IMR-90 (cell line): ENCODE measurements around the gene COX17. TPM values are rescaled to one million over a fixed set of nuclear protein-coding genes. Genes with fewer than 3 reads are reported as not detected.

Experiments used
- ATAC-seq: fragments of 200-7000 bp; cut with Tn5 transposase; 2 replicates; pipeline ENCODE4 v1.9.1; 2020; ENCODE audit warnings: low read depth, mild to moderate bottlenecking, moderate library complexity
- BruUV-seq: library from RNA; stranded (reverse); fragments of 400-500 nt; replicated peaks from 2 replicates; lab custom pipeline; 2021; lab: Mats Ljungman, UMichigan
- CTCF ChIA-PET: fragments of 300-600 bp; formaldehyde crosslinking; extraction: SDS; loops from one replicate; lab custom pipeline; 2021; ENCODE audit warnings: antibody characterized with exemption; lab: Yijun Ruan, JAX
- POLR2A ChIA-PET: fragments of 300-600 bp; sonication (Branson Sonifier 250); formaldehyde crosslinking; loops from one replicate; lab custom pipeline; 2022; ENCODE audit warnings: antibody characterized with exemption; ENCODE audit not compliant: unreplicated experiment; lab: Charles Lee
- DNase-seq: peaks from one replicate; pipeline ENCODE4 v3.0.0; 2013
- H2AFZ ChIP-seq: replicated peaks from 2 replicates; pipeline ENCODE3; 2013; ENCODE audit warnings: low read length, mild to moderate bottlenecking; ENCODE audit not compliant: poor library complexity
- H2AK5ac ChIP-seq: 2 replicates; pipeline ENCODE4 v1.6.1; 2013; ENCODE audit warnings: low read depth, low read length, inconsistent platforms
- H2AK9ac ChIP-seq: replicated peaks from 2 replicates; pipeline ENCODE3; 2013; ENCODE audit warnings: mild to moderate bottlenecking, low read depth, low read length, moderate library complexity; ENCODE audit not compliant: poor library complexity
- H2BK120ac ChIP-seq: 2 replicates; pipeline ENCODE4 v1.6.1; 2013; ENCODE audit warnings: low read depth, low read length, inconsistent platforms
- H2BK15ac ChIP-seq: 3 replicates; pipeline ENCODE4 v1.6.1; 2013; ENCODE audit warnings: low read depth, low read length, inconsistent platforms
- H2BK20ac ChIP-seq: 2 replicates; pipeline ENCODE4 v1.6.1; 2013; ENCODE audit warnings: low read depth, mild to moderate bottlenecking, inconsistent platforms, low read length, moderate library complexity
- H2BK5ac ChIP-seq: 2 replicates; pipeline ENCODE4 v1.6.1; 2013; ENCODE audit warnings: mild to moderate bottlenecking, low read depth, low read length, inconsistent platforms; ENCODE audit not compliant: poor library complexity, severe bottlenecking
- H3K14ac ChIP-seq: replicated peaks from 2 replicates; pipeline ENCODE4 v1.6.1; 2013; ENCODE audit warnings: low read depth, low read length, inconsistent platforms
- H3K18ac ChIP-seq: 2 replicates; pipeline ENCODE4 v1.6.1; 2013; ENCODE audit warnings: low read depth, low read length, control low read depth
- H3K23ac ChIP-seq: 2 replicates; pipeline ENCODE4 v1.6.1; 2013; ENCODE audit warnings: low read depth, low read length, inconsistent platforms
- H3K27ac ChIP-seq: 2 replicates; pipeline ENCODE4 v1.5.1; 2013; ENCODE audit warnings: mild to moderate bottlenecking, control low read depth, low read length; ENCODE audit not compliant: insufficient read depth
- H3K27me3 ChIP-seq: 2 replicates; pipeline ENCODE4 v1.6.1; 2013; ENCODE audit warnings: low read length; ENCODE audit not compliant: control insufficient read depth, insufficient read depth
- H3K36me3 ChIP-seq: 2 replicates; pipeline ENCODE4 v1.6.1; 2013; ENCODE audit warnings: low read length, mixed read lengths; ENCODE audit not compliant: control insufficient read depth, insufficient read depth
- H3K4ac ChIP-seq: 2 replicates; pipeline ENCODE4 v1.6.1; 2013; ENCODE audit warnings: low read depth, low read length, inconsistent platforms
- H3K4me1 ChIP-seq: 2 replicates; pipeline ENCODE4 v1.6.1; 2013; ENCODE audit warnings: low read length, mixed read lengths; ENCODE audit not compliant: control insufficient read depth, insufficient read depth
- H3K4me2 ChIP-seq: 2 replicates; pipeline ENCODE4 v1.6.1; 2013; ENCODE audit warnings: low read depth, mild to moderate bottlenecking, control low read depth, low read length, moderate library complexity
- H3K4me3 ChIP-seq: 2 replicates; pipeline ENCODE4 v1.5.1; 2013; ENCODE audit warnings: low read depth, mild to moderate bottlenecking, control low read depth, low read length, moderate library complexity; ENCODE audit not compliant: insufficient read depth
- H3K56ac ChIP-seq: 2 replicates; pipeline ENCODE4 v1.6.1; 2013; ENCODE audit warnings: low read length, inconsistent platforms; ENCODE audit not compliant: insufficient read depth; ENCODE audit errors: extremely low read depth
- H3K79me1 ChIP-seq, 2 experiments: 2 replicates each; pipeline ENCODE4 v1.6.1; 2013; ENCODE audit warnings: low read length in 2 of 2, inconsistent platforms in 1 of 2, low read depth in 1 of 2
- H3K9ac ChIP-seq: 2 replicates; pipeline ENCODE4 v1.6.1; 2013; ENCODE audit warnings: low read depth, low read length, control low read depth
- H3K9me1 ChIP-seq: 2 replicates; pipeline ENCODE4 v1.6.1; 2013; ENCODE audit warnings: low read length, inconsistent platforms; ENCODE audit not compliant: insufficient read depth
- H3K9me3 ChIP-seq: 2 replicates; pipeline ENCODE4 v1.6.1; 2013; ENCODE audit warnings: low read length; ENCODE audit not compliant: control insufficient read depth, insufficient read depth
- H4K20me1 ChIP-seq: 2 replicates; pipeline ENCODE4 v1.6.1; 2013; ENCODE audit warnings: low read length, inconsistent platforms; ENCODE audit not compliant: insufficient read depth
- H4K5ac ChIP-seq: 2 replicates; pipeline ENCODE4 v1.6.1; 2013; ENCODE audit warnings: mild to moderate bottlenecking, low read depth, low read length, control low read depth
- H4K8ac ChIP-seq, 2 experiments: 2 replicates each; pipeline ENCODE4 v1.6.1; 2013; ENCODE audit warnings: low read depth in 2 of 2, low read length in 2 of 2, control low read depth in 1 of 2, inconsistent platforms in 1 of 2
- H4K91ac ChIP-seq: 2 replicates; pipeline ENCODE4 v1.6.1; 2013; ENCODE audit warnings: low read depth, low read length, inconsistent platforms; ENCODE audit not compliant: insufficient read depth
- BHLHE40 ChIP-seq: fragments of 150-350 bp; IDR thresholded peaks from 2 replicates; pipeline ENCODE4 v1.6.1; 2016; ENCODE audit warnings: mild to moderate bottlenecking, low read depth, low read length
- ELK1 ChIP-seq: fragments of 150-350 bp; IDR thresholded peaks from 2 replicates; pipeline ENCODE4 v1.6.1; 2016; ENCODE audit warnings: low read depth, mild to moderate bottlenecking, low read length, moderate library complexity, borderline replicate concordance
- FOS ChIP-seq: fragments of 150-350 bp; IDR thresholded peaks from 2 replicates; pipeline ENCODE4 v1.6.1; 2016; ENCODE audit warnings: low read depth, low read length
- MAFK ChIP-seq: IDR thresholded peaks from 2 replicates; pipeline ENCODE4 v1.6.1; 2012; ENCODE audit warnings: low read depth, low read length, improper control_type of control experiment
- MAZ ChIP-seq: IDR thresholded peaks from 2 replicates; pipeline ENCODE4 v1.6.1; 2012; ENCODE audit warnings: low read depth, mild to moderate bottlenecking, low read length, improper control_type of control experiment, moderate library complexity, borderline replicate concordance
- MXI1 ChIP-seq: IDR thresholded peaks from 2 replicates; pipeline ENCODE4 v1.6.1; 2012; ENCODE audit warnings: low read depth, mild to moderate bottlenecking, low read length, moderate library complexity, borderline replicate concordance
- NFE2L2 ChIP-seq: fragments of 150-350 bp; IDR thresholded peaks from 2 replicates; pipeline ENCODE4 v1.6.1; 2016; ENCODE audit warnings: low read depth, mild to moderate bottlenecking, low read length
- POLR2A ChIP-seq: IDR thresholded peaks from 2 replicates; pipeline ENCODE4 v1.6.1; 2012; ENCODE audit warnings: mild to moderate bottlenecking, low read depth, low read length
- RAD21 ChIP-seq: IDR thresholded peaks from 2 replicates; pipeline ENCODE4 v1.6.1; 2012; ENCODE audit warnings: low read length, improper control_type of control experiment
- RFX5 ChIP-seq: IDR thresholded peaks from 2 replicates; pipeline ENCODE4 v1.8.0; 2012; ENCODE audit warnings: low read depth, mild to moderate bottlenecking, low read length, moderate library complexity
- SMC3 ChIP-seq: fragments of 150-350 bp; IDR thresholded peaks from 2 replicates; pipeline ENCODE4 v1.6.1; 2016; ENCODE audit warnings: low read depth, mild to moderate bottlenecking, antibody characterized with exemption, low read length, moderate library complexity
- USF2 ChIP-seq: fragments of 150-350 bp; IDR thresholded peaks from 2 replicates; pipeline ENCODE4 v1.6.1; 2017; ENCODE audit warnings: mild to moderate bottlenecking, antibody characterized with exemption, low read length, low read depth
- WGBS, 2 experiments: methylation state at CpG; one replicate each; pipeline versions ENCODE4 v1.1.5 to v1.1.7; 2013; ENCODE audit warnings: missing lambda C conversion rate in 2 of 2; ENCODE audit not compliant: insufficient read length in 1 of 2; ENCODE audit errors: extremely low coverage in 2 of 2; 5-methylcytosine and 5-hydroxymethylcytosine counted together
- dilution Hi-C: fragments of 300-500 bp; cut with HindIII; formaldehyde crosslinking; loops from one replicate; pipeline ENCODE4 v1.14.3; 2018; ENCODE audit warnings: low sequenced_read_pairs; ENCODE audit not compliant: unreplicated experiment
- in situ Hi-C: fragments of 300-500 bp; cut with MboI; formaldehyde crosslinking; loops from 3 replicates; pipeline ENCODE4 v1.14.3; 2019; ENCODE audit warnings: low sequenced_read_pairs, inconsistent platforms, mixed read lengths
- intact Hi-C: fragments of 100-400 bp; cut with micrococcal nuclease; formaldehyde crosslinking; loops from 2 replicates; pipeline ENCODE4 v1.10.0; 2022
- polyA plus RNA-seq, 3 experiments: library from polyadenylated mRNA; depleted of rRNA; stranded (reverse); fragments of >200 nt; gene quantifications; 2 replicates each; pipeline ENCODE4 v1.2.3, GENCODE V29; 2012; ENCODE audit warnings: low replicate concordance in 1 of 3
- total RNA-seq: library from RNA; depleted of rRNA; stranded (reverse); fragments of >200 nt; gene quantifications from 2 replicates; pipeline ENCODE4 v1.2.3, GENCODE V29; 2012

Gene COX17
- total and polyA plus RNA-seq, 2 of the 4 experiments (the other 2 are of a cell fraction), result 2.0 to 24.5 TPM

- BruUV-seq, result no TSS peak
- Histone ChIP-seq H2AK5ac (no peak overlapping the region), H3K79me1 (no peaks in the 10 kb centered on the region), H3K14ac (no peak overlapping the region), H3K9ac (no peak overlapping the region), H3K4ac (no peak overlapping the region), H3K9me3 (0 out of 2 replicates have a peak, but pooled peaks cover 2% of the 10 kb centered on the region), H3K23ac (no peak overlapping the region), H4K20me1 (no peaks in the 10 kb centered on the region), H3K27me3 (peaks cover 8% of the 10 kb centered on the region), H4K91ac (no peak overlapping the region), H3K27ac (no peak overlapping the region), H2BK5ac (no peak overlapping the region), H4K8ac (no peak overlapping the region), H2BK20ac (no peak overlapping the region), H2AK9ac (no peak overlapping the region), H3K4me2 (no peak overlapping the region), H2AFZ (no peak overlapping the region), H3K9me1 (no peaks in the 10 kb centered on the region), H3K36me3 (no peaks in the 10 kb centered on the region), H3K4me1 (no peaks in the 10 kb centered on the region), H2BK120ac (no peak overlapping the region), H4K5ac (no peak overlapping the region), H3K56ac (no peak overlapping the region), H3K18ac (no peak overlapping the region), H3K4me3 (no peak overlapping the region), H2BK15ac (no peak overlapping the region)
- intact Hi-C loops, result no loop called here
- in situ Hi-C loops, result no loop called here
- 88% methylated on average over 1 of the region's 2 CpGs; no CpG with 5 or more reads in 1 of the 2 experiments for WGBS, 2 experiments
- dilution Hi-C loops, result no loop called here
- DNase-seq (no peak), ATAC-seq (no peak)
- no peak for TF ChIP-seq POLR2A
- TF ChIP-seq SMC3, result no peak
- TF ChIP-seq RAD21, result no peak
- TF ChIP-seq BHLHE40, result no peak
- TF ChIP-seq USF2, result no peak
- TF ChIP-seq FOS, result no peak
- TF ChIP-seq NFE2L2, result no peak
- TF ChIP-seq MAZ, result no peak
- TF ChIP-seq MXI1, result no peak
- TF ChIP-seq MAFK, result no peak
- TF ChIP-seq ELK1, result no peak
- TF ChIP-seq RFX5, result no peak
- POLR2A ChIA-PET, result no interaction called here
- CTCF ChIA-PET, result no interaction called here
Observed at GRCh38 chr3:119653876-119654275, 23.3 kb downstream of the COX17 start.
